Hematopoietic multipotent progenitor cell (in vitro differentiated cells): ENCODE results near the gene CCDC9. TPM values are rescaled to one million over a fixed set of nuclear protein-coding genes. Genes with fewer than 3 reads are reported as not detected.

Source experiments
- small RNA-seq: library from RNA; depleted of rRNA; stranded (forward); fragments of <200 nt; gene quantifications from one replicate; pipeline ENCODE3, GENCODE V24; 2012
- total RNA-seq: library from RNA; depleted of rRNA; stranded (reverse); fragments of >200 nt; gene quantifications from one replicate; pipeline ENCODE4 v1.2.3, GENCODE V29; 2012

Gene CCDC9
- total RNA-seq, 1 donor: 6.5 TPM

Small RNA genes lying within 50 kb of the gene (small RNA-seq; reads per million reads assigned to genes)
- gene MIR3190: not detected

Other genes starting within 250 kb of the CCDC9 start
- 1.3 TPM for gene NPAS1, start 236.7 kb upstream of the CCDC9 start, total RNA-seq
- gene TMEM160, start 207.9 kb upstream of the CCDC9 start, total RNA-seq: 28.3 TPM
- gene ZC3H4, start 142.7 kb upstream of the CCDC9 start, total RNA-seq: 19.4 TPM
- 35.0 TPM for gene SAE1, start 125.7 kb upstream of the CCDC9 start, total RNA-seq
- gene BBC3, start 25.3 kb upstream of the CCDC9 start, total RNA-seq: 5.7 TPM
- gene INAFM1, start 18.4 kb downstream of the CCDC9 start, total RNA-seq: 2.2 TPM
- 0.81 TPM for gene C5AR1, start 53.3 kb downstream of the CCDC9 start, total RNA-seq
- gene C5AR2, start 75.7 kb downstream of the CCDC9 start, total RNA-seq: 0.81 TPM
- 18.0 TPM for gene DHX34, start 92.8 kb downstream of the CCDC9 start, total RNA-seq
- under 0.01 TPM for gene MEIS3, start 163.0 kb downstream of the CCDC9 start, total RNA-seq
- under 0.01 TPM for gene SLC8A2, start 215.4 kb downstream of the CCDC9 start, total RNA-seq
- 6.7 TPM for gene KPTN, start 227.7 kb downstream of the CCDC9 start, total RNA-seq